B cell (primary cell): ENCODE data around the gene NATD1. TPM values are rescaled to one million over a fixed set of nuclear protein-coding genes. Genes with fewer than 3 reads are reported as not detected.

Experiments
- ATAC-seq: fragments of 200-7000 bp; cut with Tn5 transposase; one replicate; pipeline ENCODE4 v1.10.0; 2021; ENCODE audit warnings: low read depth, mild to moderate bottlenecking, moderate number of reproducible peaks, moderate library complexity
- CTCF ChIA-PET: fragments of 350-600 bp; sonication (Branson Sonifier 250); formaldehyde crosslinking; loops from one replicate; lab custom pipeline; 2021; ENCODE audit warnings: antibody characterized with exemption, inconsistent platforms; lab: Charles Lee
- POLR2A ChIA-PET: fragments of 350-600 bp; sonication (Branson Sonifier 250); formaldehyde crosslinking; loops from one replicate; lab custom pipeline; 2021; ENCODE audit warnings: antibody characterized with exemption; lab: Charles Lee
- DNase-seq: peaks from one replicate; pipeline ENCODE4 v3.0.0; 2013
- H2AFZ ChIP-seq: 2 replicates; pipeline ENCODE4 v1.6.1; 2012; ENCODE audit warnings: mild to moderate bottlenecking, low read depth, low read length; ENCODE audit not compliant: insufficient read depth, poor library complexity, severe bottlenecking
- H3K27ac ChIP-seq, 2 donors: 1 replicate in 1 of 2; 2 replicates in 1 of 2; pipeline ENCODE4 v1.5.1; 2012 to 2013; ENCODE audit warnings: low read length in 2 of 2, mild to moderate bottlenecking in 2 of 2, moderate library complexity in 1 of 2
- H3K27me3 ChIP-seq, 4 experiments: fragments of 200-600 bp in 1 of 4; sonication (generic) in 1 of 4; replicated peaks in 1 of 4; 1 replicate in 2 of 4; 2 replicates in 2 of 4; pipeline versions ENCODE4 v1.6.1 to v1.7.0; 2013 to 2016; ENCODE audit warnings: low read length in 3 of 4, mild to moderate bottlenecking in 2 of 4, mixed read lengths in 1 of 4, moderate library complexity in 1 of 4; ENCODE audit not compliant: insufficient read depth in 4 of 4, control insufficient read depth in 3 of 4; ENCODE audit errors: control extremely low read depth in 1 of 4
- H3K36me3 ChIP-seq, 2 experiments: replicated peaks in 1 of 2; 1 replicate in 1 of 2; 2 replicates in 1 of 2; pipeline versions ENCODE4 v1.6.1 to v1.7.1; 2013; ENCODE audit warnings: low read length in 1 of 2; ENCODE audit not compliant: insufficient read depth in 2 of 2, control insufficient read depth in 1 of 2; ENCODE audit errors: control extremely low read depth in 1 of 2, extremely low read depth in 1 of 2
- H3K4me1 ChIP-seq, 2 donors: fragments of 200-600 bp in 1 of 2; sonication (generic) in 1 of 2; 1 replicate in 1 of 2; 2 replicates in 1 of 2; pipeline versions ENCODE4 v1.5.1 to v1.6.1; 2013 to 2017; ENCODE audit warnings: low read length in 2 of 2; ENCODE audit not compliant: control insufficient read depth in 2 of 2, insufficient read depth in 2 of 2
- H3K4me2 ChIP-seq: replicated peaks from 2 replicates; pipeline ENCODE3; 2012; ENCODE audit warnings: mild to moderate bottlenecking, low read depth, low read length; ENCODE audit not compliant: poor library complexity, severe bottlenecking
- H3K4me3 ChIP-seq, 5 experiments: fragments of 200-600 bp in 1 of 5; sonication (generic) in 1 of 5; 1 replicate in 3 of 5; 2 replicates in 2 of 5; pipeline versions ENCODE4 v1.5.1 to v1.7.0; 2011 to 2016; ENCODE audit warnings: low read length in 4 of 5, mild to moderate bottlenecking in 4 of 5, low read depth in 2 of 5, control low read depth in 1 of 5, moderate library complexity in 1 of 5; ENCODE audit not compliant: insufficient read depth in 1 of 5; ENCODE audit errors: control extremely low read depth in 1 of 5, extremely low read depth in 1 of 5
- H3K79me2 ChIP-seq: fragments of 200-600 bp; sonication (generic); one replicate; pipeline ENCODE4 v1.6.0; 2016; ENCODE audit warnings: low read length; ENCODE audit not compliant: control insufficient read depth, insufficient read depth
- H3K9ac ChIP-seq: fragments of 200-600 bp; sonication (generic); 2 replicates; pipeline ENCODE4 v1.6.1; 2017; ENCODE audit warnings: mild to moderate bottlenecking, low read length, moderate library complexity
- H3K9me3 ChIP-seq, 3 donors: one replicate each; pipeline versions ENCODE4 v1.6.1 to v1.7.1; 2013; ENCODE audit warnings: low read length in 2 of 3; ENCODE audit not compliant: control insufficient read depth in 2 of 3, insufficient read depth in 1 of 3; ENCODE audit errors: control extremely low read depth in 1 of 3
- H4K20me1 ChIP-seq: 2 replicates; pipeline ENCODE4 v1.6.0; 2012; ENCODE audit warnings: mild to moderate bottlenecking, low read length; ENCODE audit not compliant: insufficient read depth, control insufficient read depth, poor library complexity, severe bottlenecking
- H3K27ac Mint-ChIP-seq: one replicate; pipeline ENCODE4 v1.8.0; 2021; ENCODE audit warnings: mixed read lengths
- H3K27me3 Mint-ChIP-seq: one replicate; pipeline ENCODE4 v1.8.0; 2021; ENCODE audit warnings: mixed read lengths
- H3K4me1 Mint-ChIP-seq: one replicate; pipeline ENCODE4 v1.8.0; 2021; ENCODE audit warnings: mixed read lengths
- H3K4me3 Mint-ChIP-seq: one replicate; pipeline ENCODE4 v1.8.0; 2021; ENCODE audit warnings: mixed read lengths
- H3K9me3 Mint-ChIP-seq: one replicate; pipeline ENCODE4 v1.8.0; 2022; ENCODE audit warnings: mixed read lengths; ENCODE audit not compliant: insufficient read depth
- CTCF ChIP-seq: fragments of 200-600 bp; IDR thresholded peaks from one replicate; pipeline ENCODE4 v1.8.0; 2022; ENCODE audit warnings: antibody characterized with exemption, mild to moderate bottlenecking
- EZH2 ChIP-seq: IDR thresholded peaks from 2 replicates; pipeline ENCODE4 v1.6.1; 2012; ENCODE audit warnings: borderline replicate concordance, low read depth, mild to moderate bottlenecking, moderate library complexity, low read length; ENCODE audit not compliant: insufficient read depth, poor library complexity, severe bottlenecking
- WGBS: methylation state at CpG from one replicate; pipeline ENCODE4 v1.1.5; 2013; ENCODE audit warnings: missing lambda C conversion rate; ENCODE audit not compliant: insufficient coverage; 5-methylcytosine and 5-hydroxymethylcytosine counted together
- intact Hi-C: fragments of 100-400 bp; cut with micrococcal nuclease; formaldehyde crosslinking; loops from one replicate; pipeline ENCODE4 v1.10.0; 2022
- polyA plus RNA-seq: library from polyadenylated mRNA; depleted of rRNA; stranded (reverse); fragments of >200 nt; gene quantifications from 2 replicates; pipeline ENCODE4 v1.2.3, GENCODE V29; 2012
- total RNA-seq, 2 donors: library from RNA; stranded (reverse); fragments of 120-200 nt in 1 of 2; gene quantifications; 1 replicate in 1 of 2; 2 replicates in 1 of 2; pipeline versions ENCODE4 v1.2.3 to v1.2.4, GENCODE V29; 2013 to 2022

The NATD1 gene
- total and polyA plus RNA-seq, 2 donors (not counting 1 experiment from before 2014, with no cell fraction given) = 2.0 to 6.7 TPM

GRCh38 chr17:21277332-21277731 lies 24.1 kb upstream of the NATD1 start:
- no peaks in the 10 kb centered on the region for H3K9me3 Mint-ChIP-seq
- no peak for DNase-seq
- intact Hi-C loops = loop anchor here (5.0 kb wide), 1 partner anchor 275 kb away; no protein-coding TSS in a partner anchor
- Histone ChIP-seq H3K4me2 (no peak overlapping the region), H3K4me3 (no peak overlapping the region), H2AFZ (no peak overlapping the region), H4K20me1 (no peaks in the 10 kb centered on the region), H3K79me2 (peaks cover 17% of the 10 kb centered on the region), H3K27me3 (no peaks in the 10 kb centered on the region), H3K9ac (no peak overlapping the region), H3K36me3 (no peaks in the 10 kb centered on the region), H3K27ac (no peak overlapping the region), H3K4me1 (peaks cover 47 to 55% of the 10 kb centered on the region in 2 donors), H3K9me3 (no peaks in the 10 kb centered on the region)
- ChIA-PET POLR2A (no interaction called here), CTCF (interaction anchor here (0.8 to 9.8 kb wide), 7 partner anchors 9 to 235 kb away, joined by 3 to 170 read pairs (median 7); no protein-coding TSS in a partner anchor)
- peak overlapping the region; percentile 26 for H3K4me3 Mint-ChIP-seq
- H3K27me3 Mint-ChIP-seq = no peaks in the 10 kb centered on the region
- peaks cover 50% of the 10 kb centered on the region for H3K4me1 Mint-ChIP-seq
- peak overlapping the region; percentile 20 for H3K27ac Mint-ChIP-seq
- ATAC-seq = no peak
- TF ChIP-seq CTCF = no peak
- TF ChIP-seq EZH2 = no peak
- 100% methylated on average over 2 of the region's 3 CpGs for WGBS

- Histone ChIP-seq H2AFZ (peak overlapping the region; percentile 97), H3K36me3 (no peaks in the 10 kb centered on the region), H4K20me1 (no peaks in the 10 kb centered on the region), H3K27ac (peak overlapping the region; percentile 86), H3K4me2 (peak overlapping the region; percentile 99), H3K4me3 (peak overlapping the region; percentile 39 to 84 (median 71)), H3K79me2 (peaks cover 17% of the 10 kb centered on the region), H3K9ac (peak overlapping the region; percentile 83), H3K9me3 (no peaks in the 10 kb centered on the region), H3K27me3 (no peaks in the 10 kb centered on the region), H3K4me1 (peaks cover 40 to 46% of the 10 kb centered on the region in 2 donors)
- ATAC-seq (no peak), DNase-seq (no peak)
- ChIA-PET POLR2A (interaction anchor here (0.5 to 1.9 kb wide), 8 partner anchors 8 to 1695 kb away, joined by 3 to 18 read pairs (median 4); partner anchors contain the start of gene NATD1), CTCF (interaction anchor here (0.8 to 9.8 kb wide), 12 partner anchors 8 to 236 kb away, joined by 3 to 170 read pairs (median 6); partner anchors contain the start of gene USP22)
- Mint-ChIP-seq H3K27ac (peak overlapping the region; percentile 86), H3K4me3 (peak overlapping the region; percentile 98), H3K9me3 (no peaks in the 10 kb centered on the region), H3K4me1 (peaks cover 39% of the 10 kb centered on the region), H3K27me3 (no peaks in the 10 kb centered on the region)
- WGBS = 16% methylated on average over 15 of the region's 17 CpGs
- intact Hi-C loops = loop anchor here (1.0 to 5.0 kb wide), 2 partner anchors 237 to 276 kb away; no protein-coding TSS in a partner anchor
- TF ChIP-seq EZH2 (no peak), CTCF (no peak)
Observed at GRCh38 chr17:21276264-21276588, 23.0 kb upstream of the NATD1 start.
